Loucy (cell line): ENCODE measurements around the gene ME3.

Experiments used
- CTCF ChIP-seq: fragments of 200-600 bp; sonication (generic); conservative IDR thresholded peaks from 2 replicates; pipeline ENCODE4 v1.5.1; 2014; ENCODE audit warnings: mild to moderate bottlenecking, antibody characterized with exemption, low read length
- EZH2phosphoT487 ChIP-seq: fragments of 200-600 bp; IDR thresholded peaks from 2 replicates; pipeline ENCODE4 v1.6.1; 2018; ENCODE audit warnings: antibody characterized with exemption, mild to moderate bottlenecking, moderate library complexity, borderline replicate concordance

GRCh38 chr11:86514453-86514852 lies 158.0 kb downstream of the ME3 start:
- TF ChIP-seq CTCF (no peak), EZH2phosphoT487 (no peak)
